Purkinje cell (primary cell): ENCODE data around the gene NRL. TPM values are rescaled to one million over a fixed set of nuclear protein-coding genes. Genes with fewer than 3 reads are reported as not detected.

Experiments used
- polyA plus RNA-seq: library from polyadenylated mRNA; unstranded; fragments of >200 nt; fragmentation: Nextera tagmentation; gene quantifications from 2 replicates; pipeline ENCODE4 v1.2.1, GENCODE V29; 2014

The NRL gene
- 0.27 TPM in 1 of 2 replicates, not detected in the other for polyA plus RNA-seq

GRCh38 chr14:24114532-24115421 is at the start of gene NRL, which contains the start of gene DCAF11:
TSS of gene NRL (minus strand) at chr14:24114949. CDS start at chr14:24082848, 32,101 bp downstream.
TSS of gene DCAF11 (plus strand) at chr14:24114777. CDS start at chr14:24115595, 818 bp downstream.

DNA sequence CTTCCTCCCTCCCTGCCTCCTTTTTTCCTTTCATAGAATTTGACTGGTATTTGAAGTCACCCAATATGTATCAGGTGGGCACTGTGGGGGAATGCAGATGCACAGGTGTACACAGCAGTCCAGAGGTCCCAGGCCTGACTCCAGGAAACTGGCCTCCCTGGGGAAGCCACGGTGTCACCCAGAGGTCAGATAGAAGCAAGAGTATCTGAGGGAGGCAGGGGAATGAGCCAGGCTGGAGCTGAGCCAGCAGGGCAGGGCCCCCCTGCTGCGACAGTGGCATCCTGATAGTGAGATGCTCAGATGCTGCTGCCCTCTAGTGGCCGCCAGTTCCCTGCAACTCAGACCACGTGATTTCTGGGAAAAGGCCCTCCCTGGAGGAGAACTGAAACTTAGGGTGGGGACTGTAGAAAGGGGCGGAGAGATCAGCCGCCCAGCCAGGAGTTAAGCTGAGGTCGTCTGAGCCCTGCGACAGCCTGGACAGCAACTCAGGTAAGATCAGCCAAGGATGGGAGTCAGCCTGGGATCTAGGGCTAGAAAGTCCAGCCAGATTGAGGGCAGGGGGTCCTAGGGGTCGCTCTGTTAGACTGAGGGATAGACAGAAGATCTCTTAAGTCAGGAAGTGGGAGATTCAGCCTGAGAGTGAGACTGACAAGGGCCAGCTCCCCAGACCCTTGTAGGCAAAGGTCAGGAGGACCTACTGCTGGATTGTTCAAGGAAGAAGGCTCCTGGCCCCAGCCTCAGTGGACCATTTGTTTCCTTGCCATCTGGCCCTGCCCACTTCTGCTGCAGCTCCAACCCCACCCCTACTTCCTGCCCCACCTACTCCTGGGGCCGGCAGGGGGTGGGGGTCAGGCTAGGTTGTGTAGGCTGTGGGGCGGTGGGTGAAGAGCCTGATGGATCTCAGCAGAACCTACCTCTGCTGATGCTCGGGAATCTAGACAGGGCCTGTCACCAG is 46.4 kb upstream of the NRL start, which contains the start of gene IRF9:
Gene IRF9, plus strand, starts transcription at position 416 of the 955 bp plus-strand sequence. CDS start 880 bp downstream, outside the sequence.

GRCh38 chr14:24146978-24147760 is 32.4 kb upstream of the NRL start, which contains the start of gene RNF31:
TSS of gene RNF31 (plus strand) at chr14:24147498. CDS start at chr14:24147699, 201 bp downstream.

DNA sequence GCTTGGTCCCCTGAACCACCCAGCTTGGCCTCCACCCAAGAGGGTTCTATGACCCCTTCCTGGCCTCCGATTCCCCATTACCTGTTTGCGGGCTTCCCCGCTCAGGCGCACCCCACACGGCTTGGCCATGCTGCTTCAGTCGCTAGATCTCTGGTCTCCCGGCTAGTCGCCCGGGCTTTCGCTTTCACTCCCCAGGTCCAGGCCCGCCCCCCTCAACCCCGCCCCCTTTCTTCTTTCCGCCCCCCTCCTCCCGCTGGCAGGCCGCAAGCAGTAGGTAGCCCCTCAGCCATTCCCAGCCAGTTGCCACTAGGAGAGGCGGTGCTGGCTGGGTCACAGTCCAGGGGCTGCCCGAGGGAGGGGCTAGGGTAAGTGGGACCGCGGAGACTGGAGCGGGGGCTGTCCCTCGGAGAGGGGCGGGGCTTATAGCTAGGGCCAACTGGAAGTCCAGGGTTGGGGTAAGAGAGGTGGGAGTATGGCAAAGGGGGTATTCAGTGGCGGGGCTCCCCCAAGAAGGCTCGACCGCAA is 31.8 kb upstream of the NRL start, which contains the start of gene PSME2:
Gene PSME2, minus strand, starts transcription at position 158 of the 525 bp plus-strand sequence. Its CDS starts 29 bp downstream, at position 129.

GRCh38 chr14:24141097-24141880 is 26.5 kb upstream of the NRL start, which contains the start of gene EMC9:
TSS of gene EMC9 (minus strand) at chr14:24141591. CDS start at chr14:24141304, 287 bp downstream.

GRCh38 chr14:24135834-24136683 is 21.3 kb upstream of the NRL start, which contains the start of gene PSME1:
TSS of gene PSME1 (plus strand) at chr14:24136194. CDS start at chr14:24136263, 69 bp downstream.

DNA sequence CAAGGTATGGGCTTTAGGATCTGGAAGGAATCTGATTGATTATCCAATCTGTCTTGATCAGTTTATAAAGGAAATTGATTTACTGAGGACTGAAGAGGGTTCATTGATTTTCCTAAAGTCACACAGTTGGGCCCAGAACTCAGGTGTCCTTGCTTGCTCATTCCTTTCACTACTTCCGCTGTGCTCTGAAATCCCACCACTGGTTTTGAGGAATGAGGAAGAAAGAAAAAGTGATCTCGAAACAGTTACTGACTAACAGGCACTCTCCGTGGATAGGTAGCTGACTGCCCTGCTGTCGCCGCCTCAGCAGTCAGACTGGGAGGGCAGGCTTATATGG is 15.6 kb upstream of the NRL start, which contains the start of gene FITM1:
Gene FITM1, plus strand, starts transcription at position 280 of the 337 bp plus-strand sequence. CDS start 905 bp downstream, outside the sequence.

DNA sequence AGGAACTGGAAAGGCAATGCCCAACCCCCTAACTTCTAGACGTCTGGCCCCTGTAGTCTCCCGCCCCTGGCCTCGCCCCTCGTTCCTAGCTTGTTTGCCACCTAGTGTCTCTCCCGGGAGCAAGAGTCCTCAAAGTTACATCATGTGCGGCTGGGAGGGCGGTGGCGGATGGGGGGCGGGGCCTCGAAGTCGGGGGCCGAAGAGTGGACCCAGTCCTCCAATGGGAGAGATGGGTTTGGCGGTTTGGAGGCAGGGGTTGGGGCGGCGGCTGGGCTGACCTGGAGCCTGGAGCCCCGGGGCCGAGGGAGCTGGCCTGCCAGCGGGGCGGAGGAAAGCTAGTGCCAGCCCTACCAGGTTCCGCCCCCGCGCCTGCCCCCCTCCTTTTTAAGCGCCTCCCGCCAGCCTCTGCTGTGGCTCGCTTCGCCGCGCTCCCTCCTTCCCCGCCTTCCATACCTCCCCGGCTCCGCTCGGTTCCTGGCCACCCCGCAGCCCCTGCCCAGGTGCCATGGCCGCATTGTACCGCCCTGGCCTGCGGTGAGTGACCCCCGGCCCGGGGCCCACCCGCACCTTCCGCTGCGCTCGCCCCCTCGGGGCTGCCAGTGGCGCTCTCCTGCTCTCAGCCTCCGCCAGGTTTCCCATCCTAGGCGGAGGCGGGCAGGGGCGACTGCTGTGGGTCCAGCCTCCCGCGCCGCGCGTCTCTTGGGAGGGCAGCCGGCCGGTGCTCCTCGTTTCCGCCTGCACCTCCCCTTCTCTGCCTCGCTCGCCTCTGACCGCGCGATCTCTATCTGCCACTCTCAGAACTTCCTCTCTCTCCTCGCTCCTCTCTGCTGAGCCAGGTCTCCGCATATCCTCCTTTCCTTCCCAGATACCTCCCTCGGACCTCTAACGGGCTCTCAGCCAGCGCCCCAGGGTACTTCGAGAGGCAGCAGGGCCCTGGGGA is 20.6 kb downstream of the NRL start, which contains the start of gene PCK2:
Gene PCK2, plus strand, starts transcription at position 411 of the 940 bp plus-strand sequence. Its CDS starts 95 bp downstream, at position 506.

GRCh38 chr14:24071144-24071697 is 43.5 kb downstream of the NRL start, which contains the start of gene CPNE6:
TSS of gene CPNE6 (plus strand) at chr14:24071562. CDS start at chr14:24072937, 1,375 bp downstream.

DNA sequence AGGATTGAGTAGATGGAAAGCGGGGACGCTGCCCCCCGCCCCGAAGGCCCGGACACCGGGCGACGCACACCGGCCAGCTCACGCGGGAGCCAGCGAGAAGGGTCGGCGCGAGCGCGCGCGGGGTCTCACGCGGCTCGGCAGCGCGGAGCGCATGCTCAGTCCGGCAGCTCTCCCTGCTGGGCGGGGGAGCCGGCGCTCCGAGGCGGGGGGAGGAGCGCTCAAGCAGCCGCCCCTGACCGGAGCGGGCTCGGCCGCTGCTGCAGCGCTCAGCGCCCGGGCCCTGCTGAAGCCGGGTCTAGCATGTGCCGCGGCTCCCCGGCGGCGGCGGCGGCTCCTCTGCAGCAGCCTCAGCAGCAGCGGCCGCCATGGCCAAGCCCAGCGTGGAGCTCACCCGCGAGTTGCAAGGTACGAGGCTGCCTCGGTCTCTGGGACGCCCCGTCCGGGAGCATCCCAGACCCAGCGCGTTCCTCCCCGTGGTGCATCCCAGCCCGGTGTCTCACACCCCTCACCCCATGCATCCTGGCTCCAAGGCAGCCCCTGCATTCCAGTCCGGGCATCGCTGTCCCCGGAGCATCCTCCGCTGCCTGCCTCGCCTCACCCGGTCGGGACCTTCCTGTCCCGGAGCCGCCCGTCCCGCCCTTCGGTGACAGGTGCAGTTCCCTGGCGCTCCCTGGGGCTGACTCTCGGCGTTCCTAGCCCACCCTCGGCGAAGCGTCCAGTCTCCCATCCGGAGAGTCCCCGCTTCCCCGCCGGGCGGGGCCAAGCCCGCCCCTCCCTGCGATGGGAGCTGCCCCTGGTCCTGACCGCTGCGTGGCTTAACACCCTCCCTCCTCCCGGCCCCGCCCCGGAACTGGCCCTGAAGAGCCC is 62.7 kb downstream of the NRL start, which contains the start of gene CARMIL3:
Gene CARMIL3, plus strand, starts transcription at position 221 of the 867 bp plus-strand sequence. Its CDS starts 145 bp downstream, at position 366.

Other genes starting within 250 kb of the NRL start
- gene DHRS4, start 161.2 kb downstream of the NRL start, polyA plus RNA-seq: 0.77 and 2.8 TPM in 2 replicates
- 1.9 and 3.5 TPM in 2 replicates for gene DHRS4L2, start 126.0 kb downstream of the NRL start, polyA plus RNA-seq
- 0.52 and 1.0 TPM in 2 replicates for gene CARMIL3, start 62.9 kb downstream of the NRL start, polyA plus RNA-seq
- 30.4 and 42.2 TPM in 2 replicates for gene CPNE6, start 43.4 kb downstream of the NRL start, polyA plus RNA-seq
- gene PCK2, start 20.6 kb downstream of the NRL start, polyA plus RNA-seq: 1.2 TPM in 1 of 2 replicates, not detected in the other
- 9.2 and 10.2 TPM in 2 replicates for gene DCAF11, start 172 bp downstream of the NRL start, polyA plus RNA-seq
- gene FITM1, start 15.7 kb upstream of the NRL start, polyA plus RNA-seq: not detected in 2 replicates
- gene PSME1, start 21.2 kb upstream of the NRL start, polyA plus RNA-seq: 104 and 112 TPM in 2 replicates
- 21.2 and 22.7 TPM in 2 replicates for gene EMC9, start 26.6 kb upstream of the NRL start, polyA plus RNA-seq
- 117 and 133 TPM in 2 replicates for gene PSME2, start 31.7 kb upstream of the NRL start, polyA plus RNA-seq
- 15.5 and 28.7 TPM in 2 replicates for gene RNF31, start 32.5 kb upstream of the NRL start, polyA plus RNA-seq
- gene IRF9, start 46.3 kb upstream of the NRL start, polyA plus RNA-seq: 5.3 and 7.2 TPM in 2 replicates
- 6.9 and 12.6 TPM in 2 replicates for gene REC8, start 57.1 kb upstream of the NRL start, polyA plus RNA-seq
- 11.9 and 14.7 TPM in 2 replicates for gene IPO4, start 73.9 kb upstream of the NRL start, polyA plus RNA-seq
- gene TM9SF1, start 80.5 kb upstream of the NRL start, polyA plus RNA-seq: 16.9 and 18.7 TPM in 2 replicates
- gene TSSK4, start 90.7 kb upstream of the NRL start, polyA plus RNA-seq: not detected in 2 replicates
- 36.2 and 56.5 TPM in 2 replicates for gene CHMP4A, start 98.5 kb upstream of the NRL start, polyA plus RNA-seq
- gene MDP1, start 101.1 kb upstream of the NRL start, polyA plus RNA-seq: 35.8 and 55.7 TPM in 2 replicates
- 1,309 and 1,370 TPM in 2 replicates for gene NEDD8, start 117.4 kb upstream of the NRL start, polyA plus RNA-seq
- 57.3 and 98.9 TPM in 2 replicates for gene GMPR2, start 118.0 kb upstream of the NRL start, polyA plus RNA-seq
- gene TINF2, start 127.7 kb upstream of the NRL start, polyA plus RNA-seq: 21.3 and 23.5 TPM in 2 replicates
- gene TGM1, start 148.2 kb upstream of the NRL start, polyA plus RNA-seq: not detected in 2 replicates
- gene RABGGTA, start 156.6 kb upstream of the NRL start, polyA plus RNA-seq: 13.6 and 17.3 TPM in 2 replicates
- 7.7 and 15.5 TPM in 2 replicates for gene DHRS1, start 184.8 kb upstream of the NRL start, polyA plus RNA-seq
- 3.4 and 5.3 TPM in 2 replicates for gene NOP9, start 184.9 kb upstream of the NRL start, polyA plus RNA-seq
- 3.6 TPM in 1 of 2 replicates, not detected in the other for gene CIDEB, start 193.0 kb upstream of the NRL start, polyA plus RNA-seq
- 0.86 TPM in 1 of 2 replicates, not detected in the other for gene LTB4R2, start 195.2 kb upstream of the NRL start, polyA plus RNA-seq
- gene LTB4R, start 196.6 kb upstream of the NRL start, polyA plus RNA-seq: 0.79 and 1.8 TPM in 2 replicates
- gene ADCY4, start 220.1 kb upstream of the NRL start, polyA plus RNA-seq: 0.99 TPM in 1 of 2 replicates, not detected in the other
- not detected in 2 replicates for gene RIPK3, start 225.0 kb upstream of the NRL start, polyA plus RNA-seq